IMR-90 (cell line): ENCODE results near the gene TNPO2. TPM values are rescaled to one million over a fixed set of nuclear protein-coding genes. Genes with fewer than 3 reads are reported as not detected.
A peak's percentile ranks its signal among the peaks of the same experiment; 100 is the strongest.

Experiments
- ATAC-seq: fragments of 200-7000 bp; cut with Tn5 transposase; 2 replicates; pipeline ENCODE4 v1.9.1; 2020; ENCODE audit warnings: low read depth, mild to moderate bottlenecking, moderate library complexity
- BruUV-seq: library from RNA; stranded (reverse); fragments of 400-500 nt; replicated peaks from 2 replicates; lab custom pipeline; 2021; lab: Mats Ljungman, UMichigan
- CTCF ChIA-PET: fragments of 300-600 bp; formaldehyde crosslinking; extraction: SDS; loops from one replicate; lab custom pipeline; 2021; ENCODE audit warnings: antibody characterized with exemption; lab: Yijun Ruan, JAX
- POLR2A ChIA-PET: fragments of 300-600 bp; sonication (Branson Sonifier 250); formaldehyde crosslinking; loops from one replicate; lab custom pipeline; 2022; ENCODE audit warnings: antibody characterized with exemption; ENCODE audit not compliant: unreplicated experiment; lab: Charles Lee
- DNase-seq: peaks from one replicate; pipeline ENCODE4 v3.0.0; 2013
- H2AFZ ChIP-seq: replicated peaks from 2 replicates; pipeline ENCODE3; 2013; ENCODE audit warnings: low read length, mild to moderate bottlenecking; ENCODE audit not compliant: poor library complexity
- H2AK5ac ChIP-seq: 2 replicates; pipeline ENCODE4 v1.6.1; 2013; ENCODE audit warnings: low read depth, low read length, inconsistent platforms
- H2AK9ac ChIP-seq: replicated peaks from 2 replicates; pipeline ENCODE3; 2013; ENCODE audit warnings: mild to moderate bottlenecking, low read depth, low read length, moderate library complexity; ENCODE audit not compliant: poor library complexity
- H2BK120ac ChIP-seq: 2 replicates; pipeline ENCODE4 v1.6.1; 2013; ENCODE audit warnings: low read depth, low read length, inconsistent platforms
- H2BK15ac ChIP-seq: 3 replicates; pipeline ENCODE4 v1.6.1; 2013; ENCODE audit warnings: low read depth, low read length, inconsistent platforms
- H2BK20ac ChIP-seq: 2 replicates; pipeline ENCODE4 v1.6.1; 2013; ENCODE audit warnings: low read depth, mild to moderate bottlenecking, inconsistent platforms, low read length, moderate library complexity
- H2BK5ac ChIP-seq: 2 replicates; pipeline ENCODE4 v1.6.1; 2013; ENCODE audit warnings: mild to moderate bottlenecking, low read depth, low read length, inconsistent platforms; ENCODE audit not compliant: poor library complexity, severe bottlenecking
- H3K14ac ChIP-seq: replicated peaks from 2 replicates; pipeline ENCODE4 v1.6.1; 2013; ENCODE audit warnings: low read depth, low read length, inconsistent platforms
- H3K18ac ChIP-seq: 2 replicates; pipeline ENCODE4 v1.6.1; 2013; ENCODE audit warnings: low read depth, low read length, control low read depth
- H3K23ac ChIP-seq: 2 replicates; pipeline ENCODE4 v1.6.1; 2013; ENCODE audit warnings: low read depth, low read length, inconsistent platforms
- H3K27ac ChIP-seq: 2 replicates; pipeline ENCODE4 v1.5.1; 2013; ENCODE audit warnings: mild to moderate bottlenecking, control low read depth, low read length; ENCODE audit not compliant: insufficient read depth
- H3K27me3 ChIP-seq: 2 replicates; pipeline ENCODE4 v1.6.1; 2013; ENCODE audit warnings: low read length; ENCODE audit not compliant: control insufficient read depth, insufficient read depth
- H3K36me3 ChIP-seq: 2 replicates; pipeline ENCODE4 v1.6.1; 2013; ENCODE audit warnings: low read length, mixed read lengths; ENCODE audit not compliant: control insufficient read depth, insufficient read depth
- H3K4ac ChIP-seq: 2 replicates; pipeline ENCODE4 v1.6.1; 2013; ENCODE audit warnings: low read depth, low read length, inconsistent platforms
- H3K4me1 ChIP-seq: 2 replicates; pipeline ENCODE4 v1.6.1; 2013; ENCODE audit warnings: low read length, mixed read lengths; ENCODE audit not compliant: control insufficient read depth, insufficient read depth
- H3K4me2 ChIP-seq: 2 replicates; pipeline ENCODE4 v1.6.1; 2013; ENCODE audit warnings: low read depth, mild to moderate bottlenecking, control low read depth, low read length, moderate library complexity
- H3K4me3 ChIP-seq: 2 replicates; pipeline ENCODE4 v1.5.1; 2013; ENCODE audit warnings: low read depth, mild to moderate bottlenecking, control low read depth, low read length, moderate library complexity; ENCODE audit not compliant: insufficient read depth
- H3K56ac ChIP-seq: 2 replicates; pipeline ENCODE4 v1.6.1; 2013; ENCODE audit warnings: low read length, inconsistent platforms; ENCODE audit not compliant: insufficient read depth; ENCODE audit errors: extremely low read depth
- H3K79me1 ChIP-seq, 2 experiments: 2 replicates each; pipeline ENCODE4 v1.6.1; 2013; ENCODE audit warnings: low read length in 2 of 2, inconsistent platforms in 1 of 2, low read depth in 1 of 2
- H3K9ac ChIP-seq: 2 replicates; pipeline ENCODE4 v1.6.1; 2013; ENCODE audit warnings: low read depth, low read length, control low read depth
- H3K9me1 ChIP-seq: 2 replicates; pipeline ENCODE4 v1.6.1; 2013; ENCODE audit warnings: low read length, inconsistent platforms; ENCODE audit not compliant: insufficient read depth
- H3K9me3 ChIP-seq: 2 replicates; pipeline ENCODE4 v1.6.1; 2013; ENCODE audit warnings: low read length; ENCODE audit not compliant: control insufficient read depth, insufficient read depth
- H4K20me1 ChIP-seq: 2 replicates; pipeline ENCODE4 v1.6.1; 2013; ENCODE audit warnings: low read length, inconsistent platforms; ENCODE audit not compliant: insufficient read depth
- H4K5ac ChIP-seq: 2 replicates; pipeline ENCODE4 v1.6.1; 2013; ENCODE audit warnings: mild to moderate bottlenecking, low read depth, low read length, control low read depth
- H4K8ac ChIP-seq, 2 experiments: 2 replicates each; pipeline ENCODE4 v1.6.1; 2013; ENCODE audit warnings: low read depth in 2 of 2, low read length in 2 of 2, control low read depth in 1 of 2, inconsistent platforms in 1 of 2
- H4K91ac ChIP-seq: 2 replicates; pipeline ENCODE4 v1.6.1; 2013; ENCODE audit warnings: low read depth, low read length, inconsistent platforms; ENCODE audit not compliant: insufficient read depth
- BHLHE40 ChIP-seq: fragments of 150-350 bp; IDR thresholded peaks from 2 replicates; pipeline ENCODE4 v1.6.1; 2016; ENCODE audit warnings: mild to moderate bottlenecking, low read depth, low read length
- CHD1 ChIP-seq: IDR thresholded peaks from 2 replicates; pipeline ENCODE4 v1.6.1; 2012; ENCODE audit warnings: low read depth, low read length, improper control_type of control experiment
- ELK1 ChIP-seq: fragments of 150-350 bp; IDR thresholded peaks from 2 replicates; pipeline ENCODE4 v1.6.1; 2016; ENCODE audit warnings: low read depth, mild to moderate bottlenecking, low read length, moderate library complexity, borderline replicate concordance
- MAFK ChIP-seq: IDR thresholded peaks from 2 replicates; pipeline ENCODE4 v1.6.1; 2012; ENCODE audit warnings: low read depth, low read length, improper control_type of control experiment
- MAZ ChIP-seq: IDR thresholded peaks from 2 replicates; pipeline ENCODE4 v1.6.1; 2012; ENCODE audit warnings: low read depth, mild to moderate bottlenecking, low read length, improper control_type of control experiment, moderate library complexity, borderline replicate concordance
- MXI1 ChIP-seq: IDR thresholded peaks from 2 replicates; pipeline ENCODE4 v1.6.1; 2012; ENCODE audit warnings: low read depth, mild to moderate bottlenecking, low read length, moderate library complexity, borderline replicate concordance
- POLR2A ChIP-seq: IDR thresholded peaks from 2 replicates; pipeline ENCODE4 v1.6.1; 2012; ENCODE audit warnings: mild to moderate bottlenecking, low read depth, low read length
- WGBS, 2 experiments: methylation state at CpG; one replicate each; pipeline versions ENCODE4 v1.1.5 to v1.1.7; 2013; ENCODE audit warnings: missing lambda C conversion rate in 2 of 2; ENCODE audit not compliant: insufficient read length in 1 of 2; ENCODE audit errors: extremely low coverage in 2 of 2; 5-methylcytosine and 5-hydroxymethylcytosine counted together
- dilution Hi-C: fragments of 300-500 bp; cut with HindIII; formaldehyde crosslinking; loops from one replicate; pipeline ENCODE4 v1.14.3; 2018; ENCODE audit warnings: low sequenced_read_pairs; ENCODE audit not compliant: unreplicated experiment
- in situ Hi-C: fragments of 300-500 bp; cut with MboI; formaldehyde crosslinking; loops from 3 replicates; pipeline ENCODE4 v1.14.3; 2019; ENCODE audit warnings: low sequenced_read_pairs, inconsistent platforms, mixed read lengths
- intact Hi-C: fragments of 100-400 bp; cut with micrococcal nuclease; formaldehyde crosslinking; loops from 2 replicates; pipeline ENCODE4 v1.10.0; 2022
- polyA plus RNA-seq, 3 experiments: library from polyadenylated mRNA; depleted of rRNA; stranded (reverse); fragments of >200 nt; gene quantifications; 2 replicates each; pipeline ENCODE4 v1.2.3, GENCODE V29; 2012; ENCODE audit warnings: low replicate concordance in 1 of 3
- total RNA-seq: library from RNA; depleted of rRNA; stranded (reverse); fragments of >200 nt; gene quantifications from 2 replicates; pipeline ENCODE4 v1.2.3, GENCODE V29; 2012
- TF ChIP-seq, protein P1 (sequence below): fragments of 150-350 bp; IDR thresholded peaks from 2 replicates; pipeline ENCODE4 v1.6.1; 2017; ENCODE audit warnings: mild to moderate bottlenecking, antibody characterized with exemption, low read length, low read depth

TNPO2 gene
- total and polyA plus RNA-seq, 2 of the 4 experiments (the other 2 are of a cell fraction) = 36.0 to 77.2 TPM

DNA sequence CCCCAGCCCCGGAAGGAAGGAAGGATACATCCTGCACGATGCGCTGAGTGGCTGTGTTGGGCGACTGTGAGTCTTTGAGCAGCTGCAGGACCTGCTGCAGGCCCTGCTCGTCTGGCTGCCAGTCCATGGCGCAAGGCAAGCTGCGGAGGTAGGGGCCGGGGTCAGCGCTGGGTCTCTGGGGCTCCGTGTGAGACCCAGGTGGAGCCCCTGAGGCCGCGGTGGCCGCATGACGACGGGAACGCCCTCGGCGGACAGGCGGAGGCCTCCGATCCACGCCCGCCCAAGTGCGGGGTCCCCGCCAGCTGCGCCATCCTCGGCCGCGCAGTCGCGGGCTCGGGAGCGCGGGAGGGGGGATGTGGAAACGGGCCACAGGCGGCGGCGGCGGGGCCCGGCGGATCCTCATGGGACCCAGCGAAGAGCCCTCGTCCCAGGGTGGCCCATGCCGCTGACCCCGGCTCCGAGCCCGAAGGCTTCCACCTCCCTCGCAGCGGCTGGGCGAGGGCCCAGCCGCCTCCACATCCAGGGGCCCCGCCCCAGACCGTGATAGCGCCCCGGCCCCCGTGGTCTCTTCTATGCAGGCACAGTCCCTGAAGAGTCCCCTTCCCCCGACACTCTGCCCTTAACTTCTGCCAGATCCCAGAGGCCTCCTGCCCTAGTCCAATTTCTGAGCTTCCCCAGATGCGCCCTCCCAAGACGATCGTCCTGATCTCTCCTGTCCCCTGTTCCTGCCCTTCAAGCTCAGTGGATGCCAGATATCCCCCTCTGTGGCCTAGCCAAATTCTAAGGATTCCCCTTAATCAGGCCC is 2.7 kb downstream of the TNPO2 start:
- Histone ChIP-seq H3K56ac (peak overlapping the region; percentile 81; the same call in 1 of the 2 replicates), H2BK20ac (no peak overlapping the region), H3K4ac (peak overlapping the region; percentile 96), H2AK5ac (peak overlapping the region; percentile 87), H3K4me2 (peak overlapping the region; percentile 99), H3K9me3 (no peaks in the 10 kb centered on the region), H3K36me3 (peaks cover 18% of the 10 kb centered on the region), H4K8ac (peak overlapping the region; percentile 77 to 95; a peak in 3 of 4 replicates), H3K23ac (peak overlapping the region; percentile 79), H2AK9ac (peak overlapping the region; percentile 100), H2BK5ac (peak overlapping the region; percentile 95), H4K20me1 (peaks cover 15% of the 10 kb centered on the region; the same call in 1 of the 2 replicates), H4K91ac (peak overlapping the region; percentile 89), H2BK120ac (peak overlapping the region; percentile 50), H3K18ac (peak overlapping the region; percentile 42), H4K5ac (peak overlapping the region; percentile 56), H2AFZ (peak overlapping the region; percentile 93), H2BK15ac (no peak overlapping the region), H3K27ac (peak overlapping the region; percentile 85), H3K9ac (peak overlapping the region; percentile 92), H3K14ac (peak overlapping the region; percentile 94), H3K4me3 (peak overlapping the region; percentile 91), H3K9me1 (peaks cover 10% of the 10 kb centered on the region; the same call in 1 of the 2 replicates), H3K27me3 (no peaks in the 10 kb centered on the region), H3K4me1 (peaks cover 4% of the 10 kb centered on the region), H3K79me1 (peaks cover 22 to 65% of the 10 kb centered on the region in 2 experiments)
- WGBS, 2 experiments = 4% methylated on average over 29 of the region's 59 CpGs; no CpG with 5 or more reads in 1 of the 2 experiments
- dilution Hi-C loops = no loop called here
- intact Hi-C loops = no loop called here
- peak; percentile 22 for ATAC-seq
- DNase-seq = no peak
- POLR2A ChIA-PET = no interaction called here
- in situ Hi-C loops = no loop called here
- CTCF ChIA-PET = interaction anchor here (2.2 kb wide), 1 partner anchor 12 kb away, joined by 8 read pairs; no protein-coding TSS in a partner anchor
- TF ChIP-seq, protein P1, sequence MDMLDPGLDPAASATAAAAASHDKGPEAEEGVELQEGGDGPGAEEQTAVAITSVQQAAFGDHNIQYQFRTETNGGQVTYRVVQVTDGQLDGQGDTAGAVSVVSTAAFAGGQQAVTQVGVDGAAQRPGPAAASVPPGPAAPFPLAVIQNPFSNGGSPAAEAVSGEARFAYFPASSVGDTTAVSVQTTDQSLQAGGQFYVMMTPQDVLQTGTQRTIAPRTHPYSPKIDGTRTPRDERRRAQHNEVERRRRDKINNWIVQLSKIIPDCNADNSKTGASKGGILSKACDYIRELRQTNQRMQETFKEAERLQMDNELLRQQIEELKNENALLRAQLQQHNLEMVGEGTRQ = no peak
- TF ChIP-seq MXI1 (no peak), POLR2A (no peak), CHD1 (no peak), MAFK (no peak), ELK1 (no peak), MAZ (no peak), BHLHE40 (no peak)
- BruUV-seq = no TSS peak
